ENCODE measurements around the gene TGFBR3. TPM values are rescaled to one million over a fixed set of nuclear protein-coding genes. Genes with fewer than 3 reads are reported as not detected.

Gene TGFBR3
- total and polyA plus RNA-seq, 12 donors, result 6.6 to 36.7 (median 24.3) TPM

DNA sequence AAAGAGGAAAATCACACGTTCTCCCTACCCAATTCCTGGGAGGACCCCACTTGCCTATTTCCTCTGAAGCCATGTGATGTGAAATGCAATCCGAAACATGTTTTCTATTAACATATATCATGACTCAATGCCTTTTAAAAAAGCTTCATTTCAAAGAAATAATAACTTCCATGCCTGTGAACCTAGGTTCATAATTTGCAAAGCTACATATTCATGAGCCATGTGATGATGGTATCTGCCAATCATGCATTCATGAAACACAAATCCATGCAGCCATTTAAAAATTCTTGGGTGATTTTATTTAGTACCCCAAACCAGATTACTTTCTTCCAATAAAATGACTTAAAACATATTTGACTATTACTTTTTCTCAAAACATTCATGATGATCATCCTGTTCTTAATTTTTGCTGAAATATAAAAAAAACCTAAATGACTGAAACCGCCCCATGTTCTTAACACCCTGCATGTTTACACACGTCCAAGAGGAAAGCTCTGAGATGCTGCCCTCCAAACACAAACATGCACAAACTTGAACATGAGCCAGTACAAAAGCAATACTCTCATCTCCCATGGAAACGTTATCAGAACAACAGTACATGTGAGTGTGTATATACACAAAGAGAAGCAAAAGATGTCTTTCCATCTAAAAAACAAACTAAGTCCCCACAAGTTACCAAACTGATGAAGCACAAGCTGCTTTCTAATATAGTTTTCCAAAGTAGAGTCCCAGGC is 140.1 kb downstream of the TGFBR3 start:
- Histone ChIP-seq H3K36me3 (peaks cover 0 to 4% (median 0%) of the 10 kb centered on the region in 9 donors), H3K4me1 (peaks cover 14 to 94% (median 54%) of the 10 kb centered on the region in 9 donors), H3K27me3 (no peaks in the 10 kb centered on the region), H3K4me3 (no peak overlapping the region), H3K27ac (peak overlapping the region in 5 of 10 donors; percentile 9 to 57 (median 34)), H3K9me3 (peaks cover 0 to 10% (median 0%) of the 10 kb centered on the region in 11 donors)
- TF ChIP-seq, protein P1, sequence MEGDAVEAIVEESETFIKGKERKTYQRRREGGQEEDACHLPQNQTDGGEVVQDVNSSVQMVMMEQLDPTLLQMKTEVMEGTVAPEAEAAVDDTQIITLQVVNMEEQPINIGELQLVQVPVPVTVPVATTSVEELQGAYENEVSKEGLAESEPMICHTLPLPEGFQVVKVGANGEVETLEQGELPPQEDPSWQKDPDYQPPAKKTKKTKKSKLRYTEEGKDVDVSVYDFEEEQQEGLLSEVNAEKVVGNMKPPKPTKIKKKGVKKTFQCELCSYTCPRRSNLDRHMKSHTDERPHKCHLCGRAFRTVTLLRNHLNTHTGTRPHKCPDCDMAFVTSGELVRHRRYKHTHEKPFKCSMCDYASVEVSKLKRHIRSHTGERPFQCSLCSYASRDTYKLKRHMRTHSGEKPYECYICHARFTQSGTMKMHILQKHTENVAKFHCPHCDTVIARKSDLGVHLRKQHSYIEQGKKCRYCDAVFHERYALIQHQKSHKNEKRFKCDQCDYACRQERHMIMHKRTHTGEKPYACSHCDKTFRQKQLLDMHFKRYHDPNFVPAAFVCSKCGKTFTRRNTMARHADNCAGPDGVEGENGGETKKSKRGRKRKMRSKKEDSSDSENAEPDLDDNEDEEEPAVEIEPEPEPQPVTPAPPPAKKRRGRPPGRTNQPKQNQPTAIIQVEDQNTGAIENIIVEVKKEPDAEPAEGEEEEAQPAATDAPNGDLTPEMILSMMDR (IDR thresholded peaks at IDR 0.05), result no peak
- 57 to 58% methylated on average over 5 of the region's 5 CpGs for WGBS, 2 donors
- ATAC-seq (peak in 1 of 8 donors; percentile 12), DNase-seq (no peak)
- intact Hi-C loops (cut with DNase I), result loop anchor here in 1 of 10 donors (10.0 kb wide), 1 partner anchor 139 kb away; the partner anchor contains the start of gene TGFBR3

DNA sequence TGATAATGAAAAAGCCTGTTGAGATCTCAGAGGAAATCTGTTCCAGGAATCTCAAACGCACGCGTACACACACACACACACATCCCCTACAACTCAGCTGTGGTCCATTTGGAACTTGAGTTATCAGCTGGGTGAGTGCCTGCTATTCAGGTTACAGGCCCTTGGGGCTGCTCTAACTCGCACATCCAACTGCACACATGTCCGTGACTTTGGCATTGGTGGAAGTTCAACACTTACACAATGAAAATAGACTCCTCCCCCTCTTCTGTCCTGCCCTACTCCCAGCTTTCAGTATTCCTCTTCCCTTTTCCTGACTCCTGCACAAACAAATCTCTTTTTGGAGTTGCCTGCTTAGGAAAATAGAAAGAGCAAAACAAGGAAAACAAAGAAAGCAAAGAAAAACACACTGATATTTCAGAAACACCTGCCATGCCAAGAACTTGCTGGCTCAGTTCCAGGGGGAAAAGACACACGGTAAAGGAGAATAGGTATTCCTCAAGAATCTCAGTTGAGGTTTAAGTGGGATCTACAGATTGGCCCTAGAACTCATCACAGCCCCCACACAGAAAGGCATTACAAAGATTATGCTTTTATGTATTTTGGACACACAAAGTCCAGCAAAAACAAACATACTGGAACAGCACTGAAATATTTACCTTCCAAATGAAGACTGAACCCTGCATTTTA is 140.9 kb downstream of the TGFBR3 start:
- 21 to 29% methylated on average over 6 of the region's 6 CpGs for WGBS, 2 donors
- ATAC-seq, result peak; percentile 73 to 90 (median 82)
- peaks cover 0 to 4% (median 0%) of the 10 kb centered on the region in 9 donors for H3K36me3 ChIP-seq
- TF ChIP-seq, protein P1 (IDR thresholded peaks at IDR 0.05), result peak in 5 of 9 donors; percentile 6 to 44 (median 29)
- no peak overlapping the region for H3K4me3 ChIP-seq
- peaks cover 12 to 87% (median 47%) of the 10 kb centered on the region in 9 donors for H3K4me1 ChIP-seq
- intact Hi-C loops (cut with DNase I), result loop anchor here in 1 of 10 donors (10.0 kb wide), 1 partner anchor 140 kb away; the partner anchor contains the start of gene TGFBR3
- DNase-seq, result peak; percentile 30 to 72
- H3K27ac ChIP-seq, result peak overlapping the region in 6 of 10 donors; percentile 9 to 57 (median 40)
- H3K27me3 ChIP-seq, result no peaks in the 10 kb centered on the region
- peaks cover 0 to 10% (median 0%) of the 10 kb centered on the region in 11 donors for H3K9me3 ChIP-seq

- DNase-seq (no peak), ATAC-seq (peak in 7 of 8 donors; percentile 17 to 61 (median 41))
- Histone ChIP-seq H3K4me3 (no peak overlapping the region), H3K4me1 (peaks cover 9 to 66% (median 39%) of the 10 kb centered on the region in 9 donors), H3K27ac (peak overlapping the region in 6 of 10 donors; percentile 14 to 51 (median 38)), H3K27me3 (no peaks in the 10 kb centered on the region), H3K36me3 (peaks cover 0 to 16% (median 0%) of the 10 kb centered on the region in 9 donors), H3K9me3 (peaks cover 0 to 10% (median 0%) of the 10 kb centered on the region in 11 donors)
- intact Hi-C loops (cut with DNase I), result loop anchor here in 1 of 10 donors (10.0 kb wide), 1 partner anchor 142 kb away; the partner anchor contains the start of gene TGFBR3
- TF ChIP-seq, protein P1 (IDR thresholded peaks at IDR 0.05), result no peak
- WGBS, 2 donors, result 21% methylated on average over 4 of the region's 4 CpGs
Measured at GRCh38 chr1:91742848-91743292, 143.1 kb downstream of the TGFBR3 start.

- Histone ChIP-seq H3K4me3 (no peak overlapping the region), H3K36me3 (peaks cover 0 to 14% (median 0%) of the 10 kb centered on the region in 9 donors), H3K4me1 (peaks cover 9 to 62% (median 39%) of the 10 kb centered on the region in 9 donors), H3K27me3 (no peaks in the 10 kb centered on the region), H3K9me3 (peaks cover 0 to 7% (median 0%) of the 10 kb centered on the region in 11 donors), H3K27ac (peak overlapping the region in 5 of 10 donors; percentile 6 to 51 (median 32))
- intact Hi-C loops (cut with DNase I), result loop anchor here in 1 of 10 donors (10.0 kb wide), 1 partner anchor 143 kb away; the partner anchor contains the start of gene TGFBR3
- no peak for ATAC-seq
- TF ChIP-seq, protein P1 (IDR thresholded peaks at IDR 0.05), result no peak
- 88 to 93% methylated on average over 6 of the region's 6 CpGs for WGBS, 2 donors
- DNase-seq, result no peak
Measured at GRCh38 chr1:91741906-91742305, 144.0 kb downstream of the TGFBR3 start.
